Keratinocyte (primary cell): ENCODE results near the gene GAP43. TPM values are rescaled to one million over a fixed set of nuclear protein-coding genes. Genes with fewer than 3 reads are reported as not detected.

Experiments
- DNase-seq: peaks from one replicate; pipeline ENCODE4 v3.0.0-alpha.2; 2011; ENCODE audit warnings: low read depth, missing footprints, low spot score
- FAIRE-seq: peaks from 2 replicates; lab custom pipeline; 2011; peaks lifted over from hg19 to GRCh38; lab: Jason Lieb, UNC
- H2AFZ ChIP-seq: 2 replicates; pipeline ENCODE4 v1.6.0; 2012; ENCODE audit warnings: low read length, control low read depth, inconsistent platforms; ENCODE audit not compliant: control insufficient read depth
- H3K27ac ChIP-seq: 2 replicates; pipeline ENCODE4 v1.5.1; 2011; ENCODE audit warnings: low read length; ENCODE audit not compliant: control insufficient read depth, insufficient read depth
- H3K27me3 ChIP-seq: 3 replicates; pipeline ENCODE4 v1.6.0; 2011; ENCODE audit warnings: low read length; ENCODE audit not compliant: control insufficient read depth, insufficient read depth; ENCODE audit errors: extremely low read depth
- H3K36me3 ChIP-seq, 2 experiments: 2 replicates in 1 of 2; 3 replicates in 1 of 2; pipeline ENCODE4 v1.5.1; 2011; ENCODE audit warnings: low read length in 2 of 2, mild to moderate bottlenecking in 1 of 2; ENCODE audit not compliant: control insufficient read depth in 2 of 2, insufficient read depth in 2 of 2; ENCODE audit errors: extremely low read depth in 1 of 2
- H3K4me1 ChIP-seq: 3 replicates; pipeline ENCODE4 v1.5.1; 2011; ENCODE audit warnings: low read length; ENCODE audit not compliant: control insufficient read depth, insufficient read depth; ENCODE audit errors: extremely low read depth
- H3K4me2 ChIP-seq: 3 replicates; pipeline ENCODE4 v1.6.0; 2011; ENCODE audit warnings: low read depth, low read length; ENCODE audit not compliant: control insufficient read depth, insufficient read depth; ENCODE audit errors: extremely low read depth
- H3K4me3 ChIP-seq, 3 experiments: fragments of 200-600 bp in 1 of 3; sonication (generic) in 1 of 3; 2 replicates in 2 of 3; 3 replicates in 1 of 3; pipeline ENCODE4 v1.5.1; 2011 to 2016; ENCODE audit warnings: low read length in 3 of 3, mild to moderate bottlenecking in 3 of 3, control low read depth in 2 of 3, inconsistent platforms in 1 of 3, low read depth in 1 of 3, mixed read lengths in 1 of 3, mixed run types in 1 of 3, moderate library complexity in 1 of 3; ENCODE audit not compliant: control insufficient read depth in 2 of 3, insufficient read depth in 2 of 3; ENCODE audit errors: extremely low read depth in 1 of 3
- H3K79me2 ChIP-seq: 2 replicates; pipeline ENCODE4 v1.6.0; 2012; ENCODE audit warnings: low read length; ENCODE audit not compliant: control insufficient read depth, insufficient read depth
- H3K9ac ChIP-seq: 3 replicates; pipeline ENCODE4 v1.6.0; 2011; ENCODE audit warnings: low read length; ENCODE audit not compliant: control insufficient read depth, insufficient read depth; ENCODE audit errors: extremely low read depth
- H3K9me1 ChIP-seq: 3 replicates; pipeline ENCODE4 v1.6.0; 2011; ENCODE audit warnings: low read length; ENCODE audit not compliant: control insufficient read depth, insufficient read depth; ENCODE audit errors: extremely low read depth
- H3K9me3 ChIP-seq: 2 replicates; pipeline ENCODE4 v1.5.1; 2012; ENCODE audit warnings: low read depth, low read length; ENCODE audit not compliant: control insufficient read depth
- H4K20me1 ChIP-seq: 3 replicates; pipeline ENCODE4 v1.6.0; 2011; ENCODE audit warnings: low read length; ENCODE audit not compliant: control insufficient read depth, insufficient read depth; ENCODE audit errors: extremely low read depth
- CTCF ChIP-seq, 3 experiments: IDR thresholded peaks in 1 of 3; conservative IDR thresholded peaks in 1 of 3; optimal IDR thresholded peaks in 1 of 3; 2 replicates in 2 of 3; 3 replicates in 1 of 3; pipeline versions ENCODE3 to v1.5.1; 2011; ENCODE audit warnings: low read length in 3 of 3, mild to moderate bottlenecking in 3 of 3, moderate library complexity in 2 of 3, control low read depth in 1 of 3, inconsistent platforms in 1 of 3; ENCODE audit not compliant: insufficient read depth in 2 of 3; ENCODE audit errors: extremely low read depth in 1 of 3
- EZH2 ChIP-seq: IDR thresholded peaks from one replicate; pipeline ENCODE4 v1.6.1; 2012; ENCODE audit warnings: inconsistent platforms, mild to moderate bottlenecking, low read length, moderate library complexity
- dilution Hi-C: fragments of 300-500 bp; cut with MboI; formaldehyde crosslinking; loops from one replicate; pipeline ENCODE4 v1.7.0; 2020; ENCODE audit warnings: low sequenced_read_pairs; ENCODE audit not compliant: extremely low pct_ligation_motif_present
- polyA plus RNA-seq, 5 experiments: library from polyadenylated mRNA; depleted of rRNA in 3 of 5; stranded (reverse) in 3 of 5; stranded (forward) in 1 of 5; unstranded in 1 of 5; fragments of >200 nt; gene quantifications; 1 replicate in 1 of 5; 2 replicates in 3 of 5; 3 replicates in 1 of 5; pipeline versions ENCODE4 v1.2.1 to v1.2.3, GENCODE V29; 2011 to 2012; ENCODE audit warnings: missing spikeins in 2 of 5, low read depth in 1 of 5, low replicate concordance in 1 of 5

The GAP43 gene
- polyA plus RNA-seq, 1 donor (not counting 4 experiments of a cell fraction or from before 2014, with no cell fraction given) = not detected

- no peaks in the 10 kb centered on the region for H3K9me1 ChIP-seq
- DNase-seq (no peak), FAIRE-seq (no peak)
- no peaks in the 10 kb centered on the region for H3K36me3 ChIP-seq
- no peaks in the 10 kb centered on the region for H3K9me3 ChIP-seq
- no peaks in the 10 kb centered on the region for H3K79me2 ChIP-seq
- no peak overlapping the region for H3K9ac ChIP-seq
- H3K27me3 ChIP-seq = no peaks in the 10 kb centered on the region
- dilution Hi-C loops = no loop called here
- H3K27ac ChIP-seq = no peak overlapping the region
- TF ChIP-seq CTCF (optimal IDR thresholded peaks at IDR 0.05 in 1 of 3, IDR thresholded peaks at IDR 0.05 in 1 of 3, conservative IDR thresholded peaks at IDR 0.05 in 1 of 3; ENCODE audit: extremely low read depth in 1 of 3, insufficient read depth in 2 of 3, low read length in 3 of 3) (no peak), EZH2 (no peak)
- no peak overlapping the region for H3K4me3 ChIP-seq
- H2AFZ ChIP-seq = no peak overlapping the region
- H3K4me2 ChIP-seq = no peak overlapping the region
- no peaks in the 10 kb centered on the region for H4K20me1 ChIP-seq
- peaks cover 3% of the 10 kb centered on the region for H3K4me1 ChIP-seq
Measured at GRCh38 chr3:115709093-115709492, 85.8 kb downstream of the GAP43 start.

- no peak for FAIRE-seq
- Histone ChIP-seq H3K4me2 (no peak overlapping the region), H3K36me3 (no peaks in the 10 kb centered on the region), H3K9me1 (no peaks in the 10 kb centered on the region), H4K20me1 (no peaks in the 10 kb centered on the region), H3K27me3 (no peaks in the 10 kb centered on the region), H3K27ac (no peak overlapping the region), H3K9me3 (no peaks in the 10 kb centered on the region), H3K4me3 (no peak overlapping the region), H3K9ac (no peak overlapping the region), H3K79me2 (no peaks in the 10 kb centered on the region), H2AFZ (no peak overlapping the region), H3K4me1 (peaks cover 3% of the 10 kb centered on the region)
- no peak for TF ChIP-seq EZH2
- TF ChIP-seq CTCF (optimal IDR thresholded peaks at IDR 0.05 in 1 of 3, IDR thresholded peaks at IDR 0.05 in 1 of 3, conservative IDR thresholded peaks at IDR 0.05 in 1 of 3; ENCODE audit: extremely low read depth in 1 of 3, insufficient read depth in 2 of 3, low read length in 3 of 3) = no peak
- dilution Hi-C loops = no loop called here
- no peak for DNase-seq
Measured at GRCh38 chr3:115709931-115710330, 86.6 kb downstream of the GAP43 start.
